HG02798 (cell line): Measurements from ENCODE around the gene KCNIP3.

Source experiments
- ATAC-seq: cut with Tn5 transposase; IDR thresholded peaks from one replicate; pipeline ENCODE4 v1.9.1; 2021; ENCODE audit warnings: mild to moderate bottlenecking; ENCODE audit not compliant: unreplicated experiment, poor library complexity

Gene KCNIP3

DNA sequence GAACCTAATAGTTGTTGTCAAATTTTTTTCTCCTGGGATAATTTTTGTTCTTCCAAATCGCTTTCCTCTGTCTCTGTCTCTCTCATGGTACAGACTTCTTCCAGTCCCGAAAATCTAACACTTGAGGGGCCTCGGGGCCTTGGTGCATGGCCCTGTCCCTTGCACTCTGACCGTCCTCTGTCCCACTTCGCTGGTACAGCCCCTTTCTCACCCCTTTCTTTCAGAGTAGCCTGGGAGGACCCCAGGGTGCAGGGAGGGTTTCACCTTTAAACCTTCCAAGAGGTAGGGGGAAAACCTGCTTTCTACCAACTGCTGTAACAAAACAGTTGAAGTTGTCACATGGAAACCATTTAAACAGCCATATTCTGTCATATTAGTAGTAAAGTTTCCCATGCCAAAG, 83.1 kb downstream of the KCNIP3 start:
- no peak for ATAC-seq

DNA sequence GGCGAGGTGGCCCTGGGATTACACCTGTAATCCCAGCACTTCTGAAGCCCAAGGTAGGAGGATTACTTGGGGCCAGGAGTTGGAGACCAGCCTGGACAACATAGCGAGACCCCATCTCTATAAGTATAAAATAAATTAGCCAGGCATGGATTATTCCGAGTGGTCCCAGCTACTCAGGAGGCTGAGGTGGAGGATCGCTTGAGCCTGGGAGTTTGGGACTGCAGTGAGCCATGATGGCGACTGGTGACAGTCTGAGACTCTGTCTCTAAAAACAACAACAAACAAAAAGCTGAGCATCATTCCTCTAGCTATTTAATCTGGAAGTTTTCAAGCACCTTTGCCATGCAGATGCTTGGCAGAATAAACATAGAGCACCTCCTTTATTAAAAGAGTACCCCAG, 83.6 kb downstream of the KCNIP3 start:
- no peak for ATAC-seq

DNA sequence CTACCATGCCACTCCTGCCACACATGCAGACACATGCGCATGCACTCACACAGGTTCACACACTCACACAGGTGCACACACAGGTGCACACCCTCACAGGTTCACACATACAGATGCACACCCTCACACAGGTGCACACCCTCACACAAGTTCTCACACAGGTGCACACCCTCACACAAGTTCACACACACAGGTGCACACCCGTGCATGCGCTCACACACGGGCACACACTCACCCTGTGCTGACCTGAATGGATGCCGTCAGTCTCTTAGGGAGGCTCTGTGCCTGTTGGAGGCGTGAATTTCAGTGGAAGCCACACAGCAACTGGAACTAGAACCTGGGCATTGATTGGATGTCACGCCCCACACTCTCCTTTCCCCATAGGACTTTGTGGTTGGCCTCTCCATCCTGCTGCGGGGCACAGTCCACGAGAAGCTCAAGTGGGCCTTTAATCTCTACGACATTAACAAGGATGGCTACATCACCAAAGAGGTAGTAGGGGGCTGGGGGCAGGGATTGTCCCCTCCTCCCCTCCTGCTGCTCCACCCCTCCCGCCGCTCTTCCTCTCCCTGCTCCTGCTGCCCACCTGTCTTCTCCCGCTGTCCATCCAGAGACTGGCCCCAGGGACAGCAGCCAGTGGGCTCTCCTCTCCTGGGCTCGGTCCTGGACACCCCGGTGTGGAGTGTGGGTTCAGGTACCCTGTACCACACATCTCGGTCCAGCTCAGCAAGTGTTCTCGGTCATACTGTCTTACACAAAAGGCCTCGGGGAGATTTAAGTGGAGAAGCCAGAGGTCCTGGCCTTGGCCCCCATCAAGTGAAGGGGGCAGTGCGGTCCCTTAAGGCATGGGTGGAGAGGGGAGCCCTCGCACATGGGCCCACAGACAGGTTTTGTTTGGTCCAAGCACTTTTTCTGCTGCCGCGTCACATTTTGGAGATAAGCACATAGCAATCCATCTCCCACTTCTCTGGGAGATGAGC, 84.4 kb downstream of the KCNIP3 start:
- ATAC-seq = no peak

DNA sequence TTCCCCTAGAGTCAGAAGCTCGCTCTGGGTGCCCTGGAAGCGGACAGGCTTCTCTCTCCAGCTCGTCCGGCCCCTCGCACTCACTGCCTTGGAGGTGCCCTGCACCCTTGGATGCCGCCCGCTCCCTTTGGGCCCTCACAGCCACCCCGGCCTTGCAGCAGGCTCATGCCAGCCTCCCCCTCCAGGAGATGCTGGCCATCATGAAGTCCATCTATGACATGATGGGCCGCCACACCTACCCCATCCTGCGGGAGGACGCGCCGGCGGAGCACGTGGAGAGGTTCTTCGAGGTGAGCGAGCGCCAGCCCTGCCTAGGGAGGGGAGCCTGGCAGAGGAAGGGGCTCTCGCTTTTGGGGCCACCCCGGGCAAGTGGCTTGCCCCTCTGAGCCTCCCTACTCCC, 85.0 kb downstream of the KCNIP3 start:
- no peak for ATAC-seq

DNA sequence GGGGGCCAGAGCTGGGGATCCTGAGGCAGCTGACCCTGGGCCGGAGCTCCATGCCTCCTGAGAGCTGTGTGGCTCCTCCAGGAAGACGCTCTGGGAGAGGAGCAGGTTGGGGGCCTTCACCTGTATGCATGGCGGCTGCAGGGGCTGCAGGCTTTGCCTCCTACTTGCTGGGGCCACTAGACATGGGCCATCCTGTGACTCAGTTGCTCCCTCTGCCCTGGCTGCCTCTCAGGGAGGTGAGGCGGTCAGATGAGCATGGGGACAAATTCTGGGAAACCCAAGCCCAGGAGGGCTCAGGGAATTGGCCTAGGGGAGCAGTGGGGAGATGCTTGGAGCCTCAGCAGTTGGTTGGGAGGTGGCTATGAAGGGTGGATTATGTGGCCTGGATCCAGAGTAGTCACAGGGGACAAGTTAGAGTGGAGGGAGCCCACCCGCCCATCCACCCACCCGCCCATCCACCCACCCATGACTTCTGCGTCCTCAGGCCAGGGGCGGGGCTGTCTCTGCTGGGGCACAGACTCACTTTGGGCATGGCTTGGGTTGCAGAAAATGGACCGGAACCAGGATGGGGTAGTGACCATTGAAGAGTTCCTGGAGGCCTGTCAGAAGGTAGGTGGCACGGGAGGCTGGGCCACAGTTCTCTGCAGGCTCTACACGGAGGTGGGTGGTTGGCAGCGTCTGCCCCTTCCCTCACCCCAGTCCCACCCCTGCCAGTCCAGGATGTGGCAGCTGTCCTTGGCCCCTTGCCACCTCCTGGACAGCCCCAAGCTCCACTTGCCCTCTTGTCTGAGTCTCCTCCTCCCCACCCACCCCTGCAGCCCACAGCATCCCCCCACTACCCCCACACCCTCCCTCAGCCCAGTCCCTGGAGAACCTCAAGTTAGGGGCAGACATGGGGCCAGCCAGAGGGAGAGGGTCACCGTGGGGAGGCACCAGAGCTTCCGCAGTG, 85.8 kb downstream of the KCNIP3 start:
- no peak for ATAC-seq

DNA sequence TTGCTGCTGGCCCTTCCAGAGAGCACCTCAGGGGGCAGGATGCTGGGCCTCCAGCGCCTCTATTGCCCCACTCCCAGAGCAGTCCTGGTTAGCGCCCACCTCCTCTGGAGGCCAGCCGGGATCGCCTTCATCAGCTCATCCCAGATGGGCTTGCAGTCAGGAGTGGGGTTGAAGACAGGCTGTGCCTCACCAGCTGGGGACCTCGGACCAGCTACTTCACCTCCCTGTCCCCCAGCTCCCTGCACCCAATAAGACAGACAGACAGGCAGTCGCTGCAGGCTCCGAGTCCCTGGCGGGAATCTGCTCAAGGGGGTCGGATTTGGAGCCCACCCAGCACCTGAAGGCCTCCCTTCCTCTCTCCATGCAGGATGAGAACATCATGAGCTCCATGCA, 86.5 kb downstream of the KCNIP3 start:
- ATAC-seq = no peak

DNA sequence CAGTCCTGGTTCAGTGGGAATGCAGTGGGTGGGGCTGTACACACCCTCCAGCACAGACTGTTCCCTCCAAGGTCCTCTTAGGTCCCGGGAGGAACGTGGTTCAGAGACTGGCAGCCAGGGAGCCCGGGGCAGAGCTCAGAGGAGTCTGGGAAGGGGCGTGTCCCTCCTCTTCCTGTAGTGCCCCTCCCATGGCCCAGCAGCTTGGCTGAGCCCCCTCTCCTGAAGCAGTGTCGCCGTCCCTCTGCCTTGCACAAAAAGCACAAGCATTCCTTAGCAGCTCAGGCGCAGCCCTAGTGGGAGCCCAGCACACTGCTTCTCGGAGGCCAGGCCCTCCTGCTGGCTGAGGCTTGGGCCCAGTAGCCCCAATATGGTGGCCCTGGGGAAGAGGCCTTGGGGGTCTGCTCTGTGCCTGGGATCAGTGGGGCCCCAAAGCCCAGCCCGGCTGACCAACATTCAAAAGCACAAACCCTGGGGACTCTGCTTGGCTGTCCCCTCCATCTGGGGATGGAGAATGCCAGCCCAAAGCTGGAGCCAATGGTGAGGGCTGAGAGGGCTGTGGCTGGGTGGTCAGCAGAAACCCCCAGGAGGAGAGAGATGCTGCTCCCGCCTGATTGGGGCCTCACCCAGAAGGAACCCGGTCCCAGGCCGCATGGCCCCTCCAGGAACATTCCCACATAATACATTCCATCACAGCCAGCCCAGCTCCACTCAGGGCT, 87.9 kb downstream of the KCNIP3 start:
- no peak for ATAC-seq

DNA sequence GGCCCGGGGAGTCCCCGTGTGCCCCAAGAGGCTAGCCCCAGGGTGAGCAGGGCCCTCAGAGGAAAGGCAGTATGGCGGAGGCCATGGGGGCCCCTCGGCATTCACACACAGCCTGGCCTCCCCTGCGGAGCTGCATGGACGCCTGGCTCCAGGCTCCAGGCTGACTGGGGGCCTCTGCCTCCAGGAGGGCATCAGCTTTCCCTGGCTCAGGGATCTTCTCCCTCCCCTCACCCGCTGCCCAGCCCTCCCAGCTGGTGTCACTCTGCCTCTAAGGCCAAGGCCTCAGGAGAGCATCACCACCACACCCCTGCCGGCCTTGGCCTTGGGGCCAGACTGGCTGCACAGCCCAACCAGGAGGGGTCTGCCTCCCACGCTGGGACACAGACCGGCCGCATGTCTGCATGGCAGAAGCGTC, 88.4 kb downstream of the KCNIP3 start:
- no peak for ATAC-seq

DNA sequence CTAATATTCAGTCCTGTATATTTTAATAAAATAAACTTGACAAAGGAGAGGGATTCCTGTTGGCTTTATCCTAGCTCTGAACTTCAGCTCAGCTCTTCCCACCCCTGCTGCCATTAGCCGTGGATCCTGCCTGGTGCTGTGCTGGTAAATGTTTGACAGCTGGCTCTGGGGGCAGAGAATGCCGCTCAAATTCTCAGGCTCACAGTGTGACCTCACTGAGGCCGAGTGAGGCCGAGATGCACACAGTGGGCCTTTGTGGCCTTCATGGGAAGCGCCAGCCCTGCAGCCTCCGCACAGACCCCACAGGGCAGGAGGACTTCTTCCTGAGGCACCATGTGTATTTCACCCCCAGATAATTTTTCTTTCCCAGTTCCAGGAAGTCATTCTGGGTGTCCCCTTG, 88.9 kb downstream of the KCNIP3 start:
- no peak for ATAC-seq

DNA sequence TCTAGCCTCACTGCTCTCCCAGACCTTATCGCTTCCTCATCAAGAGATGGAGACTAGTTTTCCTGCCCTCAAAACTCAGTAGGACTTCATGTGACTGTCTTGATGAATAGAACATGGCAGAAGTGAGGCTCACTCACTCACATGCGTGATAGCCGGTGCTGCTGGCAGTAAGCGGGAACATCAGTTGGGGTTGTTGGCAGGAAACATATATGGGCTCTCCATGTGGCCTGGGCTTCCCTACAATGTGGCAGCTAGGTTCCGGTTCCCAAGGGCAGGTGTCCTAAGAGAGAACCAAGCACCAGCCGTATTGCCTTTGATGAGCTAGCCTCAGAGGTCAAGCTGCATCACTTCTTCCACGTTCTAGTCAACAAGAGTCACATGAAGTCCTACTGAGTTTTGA, 90.2 kb downstream of the KCNIP3 start:
- no peak for ATAC-seq

DNA sequence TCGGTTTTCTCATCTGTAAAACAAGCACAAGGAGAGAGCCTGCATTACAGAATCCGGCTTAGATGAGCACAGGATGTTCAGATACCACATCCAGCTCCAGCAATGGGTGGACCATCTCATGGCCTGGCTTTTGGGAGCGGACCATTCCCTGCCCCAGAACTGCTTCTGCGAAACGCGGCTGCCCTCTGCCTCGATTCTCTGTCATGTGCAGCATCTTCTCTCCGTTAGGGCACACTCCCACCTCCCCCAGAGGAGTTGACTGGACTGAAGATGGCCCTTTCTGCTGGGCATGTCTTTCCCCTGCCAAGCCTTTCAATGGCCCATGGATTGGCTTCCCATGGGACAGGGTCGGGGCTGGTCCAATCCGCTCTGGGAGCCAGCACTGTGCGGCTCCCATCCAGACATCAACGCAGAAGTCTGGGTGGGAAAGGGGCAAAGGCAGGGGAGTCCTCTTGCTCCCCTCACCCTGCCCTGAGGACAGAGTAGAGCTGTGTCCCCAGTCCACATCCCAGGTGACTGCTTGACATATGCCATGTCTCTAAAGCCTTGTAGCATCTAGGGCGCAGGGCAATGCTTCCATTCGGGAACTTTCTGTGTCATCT, 91.0 kb downstream of the KCNIP3 start:
- ATAC-seq = no peak

DNA sequence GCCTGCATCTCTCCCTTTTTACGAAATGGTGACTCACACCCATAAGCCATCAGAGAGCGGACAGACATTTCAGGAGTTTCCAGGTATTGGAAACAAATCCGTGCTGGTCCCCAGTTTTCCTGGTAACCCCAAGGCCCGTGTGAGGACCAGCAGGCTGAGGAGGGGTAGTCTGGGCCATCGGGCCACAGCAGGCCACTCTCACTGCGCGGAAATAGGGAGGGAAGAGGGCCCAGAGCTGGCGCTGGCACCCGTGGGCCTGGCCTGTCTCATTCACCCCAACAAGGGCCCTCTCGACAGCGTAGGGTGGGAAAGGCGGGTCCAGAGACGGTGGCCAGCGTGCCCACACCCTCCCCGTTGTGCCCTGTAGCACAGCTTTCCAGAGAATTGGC, 91.7 kb downstream of the KCNIP3 start:
- no peak for ATAC-seq

DNA sequence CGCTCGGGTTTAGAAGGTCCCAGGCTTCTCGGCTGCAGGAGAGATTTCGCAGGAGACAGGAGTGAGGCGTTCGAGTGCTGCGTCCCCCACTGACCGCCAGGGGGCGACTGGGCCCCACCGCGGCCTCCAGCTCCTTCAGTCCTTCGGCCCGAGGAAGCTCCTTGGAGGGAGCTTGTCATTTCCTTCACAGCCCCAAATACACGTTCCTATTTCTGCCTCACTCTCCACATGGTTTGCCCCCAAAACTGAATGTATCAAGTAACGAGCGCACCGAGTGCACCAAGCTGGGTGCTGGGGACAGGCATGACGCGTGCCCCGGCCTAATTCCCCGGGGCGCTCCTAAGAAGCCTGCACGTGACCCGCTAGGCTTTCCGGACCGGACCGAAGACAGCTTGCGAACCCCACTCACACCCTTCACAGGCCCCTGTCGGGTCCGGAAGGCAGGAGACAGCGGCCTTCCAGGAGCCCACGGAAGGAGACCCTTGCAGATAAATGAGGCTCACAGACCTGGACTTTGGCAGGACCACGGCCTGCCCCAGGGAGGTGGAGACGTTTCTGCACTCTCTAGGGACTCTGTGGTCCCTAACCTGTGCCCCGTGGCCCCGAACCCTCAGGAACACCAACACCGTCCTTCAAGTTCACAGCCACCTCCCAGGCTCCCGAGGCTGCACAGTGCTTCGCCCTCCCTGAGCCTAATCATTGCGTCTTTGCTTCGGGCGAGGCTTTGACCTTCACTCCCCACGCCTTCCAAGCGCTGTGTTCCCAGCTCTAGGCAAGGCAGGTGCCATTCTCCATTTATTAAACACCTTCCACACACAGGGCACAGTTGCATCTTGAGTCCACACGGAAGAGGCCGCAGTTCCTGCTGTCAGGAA, 92.3 kb downstream of the KCNIP3 start:
- ATAC-seq = peak; percentile 70

DNA sequence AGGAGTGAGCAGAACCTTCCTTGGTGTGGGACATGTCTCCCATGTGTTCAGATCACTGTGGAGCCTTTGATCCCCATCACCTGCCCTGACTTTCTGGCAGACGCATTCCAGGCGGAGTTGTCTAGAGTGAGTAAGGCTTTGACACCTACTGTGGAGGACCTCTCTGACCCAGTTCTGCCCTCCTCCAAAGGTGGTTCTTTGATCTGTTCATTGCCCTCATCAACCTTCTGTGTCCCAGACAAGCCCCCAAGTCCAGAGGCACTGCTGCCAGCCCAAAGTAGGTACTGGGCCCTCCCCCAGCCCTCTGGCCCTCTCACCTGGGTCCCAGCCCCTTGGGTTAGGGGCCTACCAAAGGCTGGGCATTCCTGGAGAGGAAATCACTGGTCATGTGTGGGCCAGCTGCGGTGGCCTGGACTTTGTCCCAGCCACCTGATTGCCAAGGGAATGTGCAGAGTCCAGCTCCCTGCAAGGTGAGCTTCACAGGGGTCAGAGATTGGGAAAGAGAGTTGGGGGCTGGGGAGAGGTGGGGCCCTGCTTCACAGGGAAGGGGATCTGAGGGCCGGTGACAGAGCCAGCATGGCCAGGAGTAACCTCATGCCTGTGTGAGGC, 93.2 kb downstream of the KCNIP3 start:
- ATAC-seq = no peak

DNA sequence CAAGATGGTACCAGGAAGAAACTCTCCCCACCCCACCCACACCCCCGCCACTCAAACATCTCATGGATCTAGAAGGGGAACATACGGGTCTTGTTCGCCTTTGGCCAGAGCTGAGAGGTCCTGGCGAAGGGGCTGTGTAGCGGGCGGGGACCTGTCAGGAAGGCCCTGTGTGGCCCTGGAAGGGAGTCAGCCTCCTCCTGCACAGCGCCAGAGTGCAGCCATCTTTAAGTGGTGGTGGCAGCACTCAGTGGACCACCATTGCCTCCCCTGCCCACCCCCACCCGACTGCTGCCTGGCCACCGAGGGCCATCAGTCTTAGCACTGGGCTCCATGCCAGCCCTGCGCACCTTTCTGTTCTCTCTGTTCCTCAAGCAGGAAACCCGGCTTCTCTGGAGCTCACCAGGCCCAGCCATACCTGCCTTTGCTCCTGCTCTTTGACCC, 93.8 kb downstream of the KCNIP3 start:
- ATAC-seq = no peak

DNA sequence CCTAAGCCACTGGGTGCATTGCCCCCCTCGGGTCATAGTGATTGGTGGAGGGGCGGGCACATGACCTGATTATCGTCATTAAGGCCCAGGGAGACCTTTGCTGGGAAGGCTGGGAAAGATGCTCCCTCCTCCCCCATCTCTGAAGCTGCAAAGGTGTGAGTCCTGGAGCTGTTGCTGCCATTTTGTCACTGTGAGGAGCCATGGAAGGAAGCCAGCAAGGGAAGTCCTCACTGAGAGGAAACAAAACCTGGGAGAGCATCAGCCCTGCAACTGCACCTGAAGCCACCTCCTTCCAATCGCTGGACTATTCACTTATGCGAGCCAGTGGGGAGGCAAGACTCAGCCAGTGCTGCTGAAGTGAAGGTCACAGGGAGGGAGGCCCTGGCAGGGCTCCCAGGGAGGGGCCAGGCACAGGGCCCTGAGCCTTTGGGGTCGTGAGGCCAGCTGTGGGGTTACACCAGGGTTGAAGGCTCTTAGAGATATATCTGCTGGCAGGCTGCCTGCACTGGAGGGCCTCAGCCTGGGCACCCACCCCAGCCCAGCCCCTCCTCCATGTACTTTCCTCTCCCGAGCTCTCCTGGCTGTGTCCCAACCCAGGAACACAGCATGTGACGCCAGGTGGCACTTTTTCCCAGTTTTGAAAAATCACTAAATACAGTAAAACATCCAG, 94.6 kb downstream of the KCNIP3 start:
- ATAC-seq = no peak

DNA sequence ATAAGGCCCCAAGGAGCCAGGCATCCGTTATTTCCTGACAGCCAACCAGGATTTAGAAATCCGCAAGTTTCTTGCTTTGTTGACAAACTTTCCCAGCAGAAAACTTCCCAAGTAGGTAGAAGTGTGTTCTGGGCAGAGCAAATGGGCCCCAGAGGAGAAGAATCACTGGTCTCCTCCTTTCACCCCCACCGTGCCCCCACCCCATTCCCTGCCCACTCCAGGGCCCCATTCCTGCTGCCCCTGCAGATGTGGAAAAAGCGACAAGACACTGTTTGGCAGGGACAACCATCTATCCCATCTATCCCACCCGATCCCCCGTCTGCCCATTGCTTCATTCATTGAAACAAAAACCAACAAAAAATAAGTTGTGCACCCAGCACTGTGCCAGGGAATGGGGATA, 95.2 kb downstream of the KCNIP3 start:
- no peak for ATAC-seq
